Fibroblast of lung (primary cell): ENCODE data around the gene TAF3. TPM values are rescaled to one million over a fixed set of nuclear protein-coding genes. Genes with fewer than 3 reads are reported as not detected.

ENCODE experiments used
- DNase-seq, 2 donors: peaks; one replicate each; pipeline versions ENCODE4 v3.0.0 to v3.0.0-alpha.2; 2010; ENCODE audit warnings: low read depth in 2 of 2
- H2AFZ ChIP-seq: 2 replicates; pipeline ENCODE4 v1.5.1; 2012; ENCODE audit warnings: low read length, control low read depth, inconsistent platforms
- H3K27ac ChIP-seq: 2 replicates; pipeline ENCODE4 v1.5.1; 2011; ENCODE audit warnings: low read length, control low read depth; ENCODE audit not compliant: insufficient read depth
- H3K27me3 ChIP-seq: 2 replicates; pipeline ENCODE4 v1.5.1; 2011; ENCODE audit warnings: mild to moderate bottlenecking, low read length; ENCODE audit not compliant: control insufficient read depth, insufficient read depth
- H3K36me3 ChIP-seq: 2 replicates; pipeline ENCODE4 v1.5.1; 2011; ENCODE audit warnings: low read length; ENCODE audit not compliant: control insufficient read depth, insufficient read depth
- H3K4me1 ChIP-seq: 2 replicates; pipeline ENCODE4 v1.5.1; 2011; ENCODE audit warnings: low read length; ENCODE audit not compliant: control insufficient read depth, insufficient read depth; ENCODE audit errors: extremely low read depth
- H3K4me2 ChIP-seq: 2 replicates; pipeline ENCODE4 v1.5.1; 2011; ENCODE audit warnings: low read length, control low read depth; ENCODE audit not compliant: insufficient read depth; ENCODE audit errors: extremely low read depth
- H3K4me3 ChIP-seq, 4 experiments: fragments of 200-600 bp in 1 of 4; sonication (generic) in 1 of 4; replicated peaks in 1 of 4; 2 replicates each; pipeline ENCODE4 v1.5.1; 2011 to 2016; ENCODE audit warnings: low read length in 4 of 4, low read depth in 3 of 4, mild to moderate bottlenecking in 3 of 4, control low read depth in 2 of 4, inconsistent platforms in 1 of 4, mixed read lengths in 1 of 4; ENCODE audit not compliant: insufficient read depth in 1 of 4; ENCODE audit errors: control extremely low read depth in 1 of 4
- H3K79me2 ChIP-seq: 2 replicates; pipeline ENCODE4 v1.5.1; 2012; ENCODE audit warnings: mild to moderate bottlenecking, low read length, inconsistent platforms; ENCODE audit not compliant: control insufficient read depth, insufficient read depth
- H3K9ac ChIP-seq: 2 replicates; pipeline ENCODE4 v1.5.1; 2011; ENCODE audit warnings: mild to moderate bottlenecking, low read length, control low read depth; ENCODE audit not compliant: insufficient read depth
- H3K9me3 ChIP-seq: 2 replicates; pipeline ENCODE4 v1.5.1; 2012; ENCODE audit warnings: low read depth, low read length; ENCODE audit not compliant: control insufficient read depth, insufficient read depth
- H4K20me1 ChIP-seq: 2 replicates; pipeline ENCODE4 v1.5.1; 2011; ENCODE audit warnings: low read length; ENCODE audit not compliant: control insufficient read depth, insufficient read depth; ENCODE audit errors: extremely low read depth
- EZH2 ChIP-seq: IDR thresholded peaks from 2 replicates; pipeline ENCODE4 v1.5.1; 2012; ENCODE audit warnings: low read length, control low read depth, mild to moderate bottlenecking; ENCODE audit errors: missing control alignments
- polyA plus RNA-seq, 2 donors: library from polyadenylated mRNA; depleted of rRNA in 1 of 2; stranded (reverse) in 1 of 2; unstranded in 1 of 2; fragments of >200 nt; gene quantifications; 2 replicates each; pipeline ENCODE4 v1.2.1, GENCODE V29; 2011 to 2012; ENCODE audit warnings: missing spikeins in 1 of 2
- total RNA-seq: library from RNA; depleted of rRNA; stranded (reverse); fragments of >200 nt; gene quantifications from 2 replicates; pipeline ENCODE4 v1.2.1, GENCODE V29; 2014
- TF ChIP-seq, protein P1 (sequence below), 2 donors: IDR thresholded peaks in 1 of 2; conservative IDR thresholded peaks in 1 of 2; 1 replicate in 1 of 2; 2 replicates in 1 of 2; pipeline ENCODE4 v1.5.1; 2011 to 2012; ENCODE audit warnings: low read length in 2 of 2, control low read depth in 1 of 2, inconsistent platforms in 1 of 2, low read depth in 1 of 2, mild to moderate bottlenecking in 1 of 2

TAF3 gene
- total and polyA plus RNA-seq, 2 donors (not counting 1 experiment from before 2014, with no cell fraction given), result 2.1 to 4.0 TPM

DNA sequence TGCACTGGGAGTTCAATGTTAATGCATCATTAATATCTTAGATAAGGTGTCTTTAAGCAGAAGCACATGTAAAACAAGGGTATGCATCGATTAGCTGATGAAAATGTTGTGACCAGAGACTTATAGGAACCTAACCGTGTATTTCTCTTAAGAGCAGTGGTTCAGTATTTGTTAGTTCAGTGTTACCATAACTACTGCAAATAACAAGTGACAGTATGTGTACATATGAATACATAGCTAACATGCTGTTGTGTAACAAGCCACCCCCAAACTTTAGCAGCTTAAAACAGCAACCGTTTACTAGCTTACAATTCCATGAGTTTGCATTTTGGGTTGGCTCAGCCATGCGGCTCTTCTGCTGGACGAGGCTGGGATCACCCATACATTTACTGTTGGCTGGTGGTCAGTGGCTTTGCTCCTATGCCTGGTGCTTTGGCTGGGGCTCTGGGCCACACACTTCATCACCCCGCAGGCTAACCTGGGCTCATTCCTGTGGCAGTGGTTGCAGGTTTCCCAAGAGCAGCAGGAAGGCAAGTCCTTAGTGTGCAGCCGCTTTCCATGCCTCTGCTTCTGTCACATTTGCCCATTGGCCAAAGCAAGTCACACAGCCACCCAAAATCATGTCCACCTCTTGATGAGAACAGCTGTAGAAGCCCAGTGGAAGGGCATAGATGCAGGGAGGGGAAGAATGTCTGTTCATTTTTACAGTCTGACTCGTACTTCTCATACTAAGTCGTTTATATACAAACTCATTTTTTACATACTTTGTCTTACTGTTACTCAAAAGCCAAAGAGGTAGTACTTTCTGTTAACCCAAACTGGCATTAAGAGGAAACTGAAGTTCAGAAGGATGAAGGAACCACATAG is 132.9 kb downstream of the TAF3 start:
- no peaks in the 10 kb centered on the region for H3K79me2 ChIP-seq
- H3K4me1 ChIP-seq, result peaks cover 10% of the 10 kb centered on the region
- H3K36me3 ChIP-seq, result no peaks in the 10 kb centered on the region
- DNase-seq, result peak in 1 of 2 donors; percentile 59
- no peak overlapping the region for H3K4me3 ChIP-seq
- H3K27me3 ChIP-seq, result no peaks in the 10 kb centered on the region
- H3K9ac ChIP-seq, result no peak overlapping the region
- H3K27ac ChIP-seq, result peak overlapping the region; percentile 41
- no peak overlapping the region for H3K4me2 ChIP-seq
- TF ChIP-seq EZH2, result no peak
- TF ChIP-seq, protein P1, sequence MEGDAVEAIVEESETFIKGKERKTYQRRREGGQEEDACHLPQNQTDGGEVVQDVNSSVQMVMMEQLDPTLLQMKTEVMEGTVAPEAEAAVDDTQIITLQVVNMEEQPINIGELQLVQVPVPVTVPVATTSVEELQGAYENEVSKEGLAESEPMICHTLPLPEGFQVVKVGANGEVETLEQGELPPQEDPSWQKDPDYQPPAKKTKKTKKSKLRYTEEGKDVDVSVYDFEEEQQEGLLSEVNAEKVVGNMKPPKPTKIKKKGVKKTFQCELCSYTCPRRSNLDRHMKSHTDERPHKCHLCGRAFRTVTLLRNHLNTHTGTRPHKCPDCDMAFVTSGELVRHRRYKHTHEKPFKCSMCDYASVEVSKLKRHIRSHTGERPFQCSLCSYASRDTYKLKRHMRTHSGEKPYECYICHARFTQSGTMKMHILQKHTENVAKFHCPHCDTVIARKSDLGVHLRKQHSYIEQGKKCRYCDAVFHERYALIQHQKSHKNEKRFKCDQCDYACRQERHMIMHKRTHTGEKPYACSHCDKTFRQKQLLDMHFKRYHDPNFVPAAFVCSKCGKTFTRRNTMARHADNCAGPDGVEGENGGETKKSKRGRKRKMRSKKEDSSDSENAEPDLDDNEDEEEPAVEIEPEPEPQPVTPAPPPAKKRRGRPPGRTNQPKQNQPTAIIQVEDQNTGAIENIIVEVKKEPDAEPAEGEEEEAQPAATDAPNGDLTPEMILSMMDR (conservative IDR thresholded peaks at IDR 0.05 in 1 of 2, IDR thresholded peaks at IDR 0.05 in 1 of 2; ENCODE audit: low read depth in 1 of 2, low read length in 2 of 2), result no peak
- H2AFZ ChIP-seq, result no peak overlapping the region
- no peaks in the 10 kb centered on the region for H3K9me3 ChIP-seq
- H4K20me1 ChIP-seq, result no peaks in the 10 kb centered on the region

DNA sequence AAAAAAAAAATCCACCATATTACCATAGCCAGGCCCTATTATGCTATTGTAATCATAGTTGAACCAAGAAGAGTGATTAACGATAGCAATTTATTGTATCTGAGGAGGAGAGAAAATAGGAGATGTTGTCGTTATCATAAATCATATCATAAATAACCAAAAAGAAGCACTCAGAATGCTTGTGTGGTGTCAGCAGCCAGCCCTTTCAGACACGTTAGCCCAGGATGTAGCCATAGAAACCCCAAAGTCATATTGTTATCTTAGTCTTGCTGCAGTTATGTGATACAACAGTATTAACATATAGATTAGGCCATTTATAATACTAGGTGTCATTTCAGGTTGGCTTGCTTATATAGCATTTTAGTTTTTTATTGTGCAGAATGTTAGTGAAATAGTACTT is 134.0 kb downstream of the TAF3 start:
- no peak overlapping the region for H3K9ac ChIP-seq
- no peak for DNase-seq
- H3K4me3 ChIP-seq, result no peak overlapping the region
- H3K4me2 ChIP-seq, result no peak overlapping the region
- no peaks in the 10 kb centered on the region for H4K20me1 ChIP-seq
- no peaks in the 10 kb centered on the region for H3K27me3 ChIP-seq
- peaks cover 9% of the 10 kb centered on the region for H3K4me1 ChIP-seq
- no peak overlapping the region for H3K27ac ChIP-seq
- H3K9me3 ChIP-seq, result no peaks in the 10 kb centered on the region
- TF ChIP-seq, protein P1 (conservative IDR thresholded peaks at IDR 0.05 in 1 of 2, IDR thresholded peaks at IDR 0.05 in 1 of 2; ENCODE audit: low read depth in 1 of 2, low read length in 2 of 2), result no peak
- no peak for TF ChIP-seq EZH2
- peaks cover 2% of the 10 kb centered on the region for H3K79me2 ChIP-seq
- H3K36me3 ChIP-seq, result no peaks in the 10 kb centered on the region
- H2AFZ ChIP-seq, result no peak overlapping the region

DNA sequence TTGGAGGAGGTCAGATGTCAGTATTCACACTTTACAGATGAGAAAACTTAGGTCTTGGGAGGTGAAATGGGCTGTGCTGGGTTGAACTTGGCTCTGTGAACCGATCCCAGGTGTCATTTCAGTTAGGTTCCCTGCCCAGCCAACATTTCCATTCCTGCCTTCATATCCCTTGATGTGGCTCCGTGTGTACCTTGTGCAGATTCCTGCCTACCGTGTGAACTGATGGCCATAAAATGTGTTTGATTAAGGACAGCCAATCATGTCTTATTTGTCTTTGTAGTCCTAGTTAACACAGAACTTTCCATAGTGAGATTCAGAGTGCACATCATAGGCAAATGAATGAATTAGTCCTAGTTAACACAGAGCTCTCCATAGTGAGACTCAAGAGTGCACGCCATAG is 135.1 kb downstream of the TAF3 start:
- H3K27me3 ChIP-seq, result no peaks in the 10 kb centered on the region
- no peak overlapping the region for H3K9ac ChIP-seq
- TF ChIP-seq, protein P1 (conservative IDR thresholded peaks at IDR 0.05 in 1 of 2, IDR thresholded peaks at IDR 0.05 in 1 of 2; ENCODE audit: low read depth in 1 of 2, low read length in 2 of 2), result no peak
- TF ChIP-seq EZH2, result no peak
- no peak overlapping the region for H3K4me2 ChIP-seq
- no peaks in the 10 kb centered on the region for H3K9me3 ChIP-seq
- DNase-seq, result no peak
- H3K4me1 ChIP-seq, result peaks cover 9% of the 10 kb centered on the region
- H3K4me3 ChIP-seq, result no peak overlapping the region
- H3K36me3 ChIP-seq, result no peaks in the 10 kb centered on the region
- H4K20me1 ChIP-seq, result no peaks in the 10 kb centered on the region
- no peak overlapping the region for H3K27ac ChIP-seq
- H2AFZ ChIP-seq, result no peak overlapping the region
- H3K79me2 ChIP-seq, result peaks cover 2% of the 10 kb centered on the region
